Inferior parietal cortex (tissue), 1 donor: ENCODE data around the gene NTN3.
"Not testable (repeated sequence)": the region's sequence is repeated elsewhere in the genome, so short reads cannot be mapped to it uniquely, and the experiment has no call there.

Experiments
- DNase-seq: peaks from one replicate; pipeline ENCODE4 v3.0.0-alpha.2; 2016; ENCODE audit errors: extremely low spot score

The NTN3 gene

DNA sequence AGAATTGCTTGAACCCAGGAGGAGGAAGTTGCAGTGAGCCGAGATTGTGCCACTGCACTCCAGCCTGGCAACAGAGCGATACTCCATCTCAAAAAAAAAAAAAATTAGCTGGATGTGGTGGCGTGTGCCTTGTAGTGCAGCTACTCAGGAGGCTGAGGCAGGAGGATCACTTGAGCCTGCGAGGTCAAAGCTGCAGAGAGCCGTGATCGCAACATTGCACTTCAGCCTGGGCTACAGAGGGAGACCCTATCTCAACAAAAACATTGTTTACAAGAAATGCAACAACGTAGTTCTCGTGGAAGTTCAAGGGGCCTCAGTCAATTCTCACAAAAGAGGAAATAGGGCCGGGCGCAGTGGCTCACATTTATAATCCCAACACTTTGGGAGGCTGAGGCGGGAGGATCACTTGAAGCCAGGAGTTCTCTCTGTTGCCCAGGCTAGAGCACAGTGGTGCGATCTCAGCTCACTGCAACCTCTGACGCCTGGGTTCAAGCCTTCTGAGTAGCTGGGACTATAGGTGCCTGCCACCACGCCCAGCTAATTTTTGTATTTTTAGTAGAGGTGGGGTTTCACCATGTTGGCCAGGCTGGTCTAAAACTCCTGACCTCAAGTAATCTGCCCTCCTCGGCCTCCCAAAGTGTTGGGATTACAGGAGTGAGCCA is 29.8 kb upstream of the NTN3 start:
- not testable (repeated sequence) for DNase-seq

DNA sequence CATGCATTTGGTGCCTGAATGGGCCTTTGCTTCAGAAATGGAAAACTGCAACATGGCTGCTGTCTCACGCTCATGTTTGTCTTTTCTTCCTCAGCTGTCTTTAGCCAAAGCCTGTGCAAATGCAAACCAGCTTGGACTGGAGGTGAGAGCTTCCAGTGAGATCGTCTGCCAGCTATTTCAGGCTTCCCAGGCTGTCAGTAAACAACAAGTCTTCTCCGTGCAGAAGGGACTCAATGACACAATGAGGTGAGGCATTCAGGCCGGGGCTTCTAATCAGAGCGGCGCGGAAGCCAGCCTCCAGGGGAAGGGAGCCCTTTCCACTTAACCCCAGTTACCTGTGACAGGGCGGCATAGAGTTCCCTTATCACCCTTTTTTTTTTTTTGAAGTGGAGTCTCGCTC is 27.5 kb upstream of the NTN3 start:
- DNase-seq = no peak

DNA sequence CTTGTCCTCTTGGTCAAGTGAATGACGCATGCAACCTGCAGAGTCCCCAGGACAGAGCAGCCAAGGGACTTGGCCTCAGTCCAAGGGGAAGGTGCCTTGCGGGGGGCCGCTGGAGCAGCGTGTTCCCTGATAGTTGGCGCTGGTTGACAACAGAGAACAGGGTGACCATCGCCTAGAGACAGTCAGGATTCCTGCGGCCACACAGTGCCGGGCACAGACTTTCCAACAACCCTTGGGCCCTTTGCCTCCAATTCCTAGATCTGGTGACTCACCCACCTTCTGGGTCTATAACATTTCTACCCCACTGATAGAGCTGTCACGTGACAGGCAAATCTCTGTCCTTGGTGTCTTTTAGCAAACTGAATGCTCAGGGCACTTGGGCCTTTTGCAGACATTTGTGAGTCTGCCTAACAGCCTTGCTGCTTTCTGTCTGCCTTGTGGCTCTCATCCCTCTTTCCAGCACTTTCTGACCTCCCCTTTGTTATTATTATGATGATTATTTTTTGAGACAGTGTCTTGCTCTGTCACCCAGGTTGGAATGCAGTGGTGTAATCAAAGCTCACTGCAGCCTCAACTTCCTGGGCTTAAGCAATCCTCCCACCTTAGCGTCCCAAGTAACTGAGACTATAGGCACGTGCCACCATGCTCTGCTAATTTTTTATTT is 23.0 kb upstream of the NTN3 start:
- DNase-seq = no peak

DNA sequence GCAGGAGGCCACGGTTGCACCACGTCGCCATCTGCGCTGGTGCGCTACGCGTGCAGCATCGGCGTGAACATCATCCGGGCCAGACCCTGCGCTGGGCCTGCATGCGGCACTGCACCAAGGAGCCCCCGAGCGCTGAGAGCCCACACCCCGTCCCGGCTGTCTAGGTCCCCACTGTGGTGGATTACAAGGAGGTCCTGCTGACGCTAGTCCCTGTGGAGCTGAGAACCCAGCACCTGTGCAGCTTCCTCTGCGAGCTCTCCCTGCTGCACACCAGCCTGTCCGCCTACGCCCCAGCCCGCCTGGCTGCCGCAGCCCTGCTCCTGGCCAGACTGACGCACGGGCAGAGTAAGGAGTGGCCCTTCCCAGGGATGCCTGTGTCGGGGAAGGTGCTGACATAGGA is 22.0 kb upstream of the NTN3 start:
- no peak for DNase-seq

DNA sequence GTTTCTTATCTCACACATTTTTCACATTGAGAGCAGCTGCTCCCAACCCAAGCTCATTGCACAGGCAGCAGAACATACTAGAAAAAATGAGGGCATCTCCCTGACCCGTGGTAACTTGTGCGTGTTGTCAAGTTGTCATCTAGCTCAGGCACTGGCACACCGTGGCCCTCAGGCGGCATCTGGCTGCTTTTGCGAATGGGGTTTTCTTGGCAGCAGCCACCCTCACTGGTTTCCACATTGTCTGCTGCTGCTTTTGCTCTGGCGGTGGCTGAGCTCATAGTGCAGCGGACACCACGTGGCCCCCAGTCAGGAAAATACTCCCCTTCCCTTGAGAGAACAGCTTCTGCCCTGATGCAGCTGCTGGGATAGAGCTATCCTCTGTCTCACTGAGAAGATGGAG is 20.6 kb upstream of the NTN3 start:
- DNase-seq = peak; percentile 46

DNA sequence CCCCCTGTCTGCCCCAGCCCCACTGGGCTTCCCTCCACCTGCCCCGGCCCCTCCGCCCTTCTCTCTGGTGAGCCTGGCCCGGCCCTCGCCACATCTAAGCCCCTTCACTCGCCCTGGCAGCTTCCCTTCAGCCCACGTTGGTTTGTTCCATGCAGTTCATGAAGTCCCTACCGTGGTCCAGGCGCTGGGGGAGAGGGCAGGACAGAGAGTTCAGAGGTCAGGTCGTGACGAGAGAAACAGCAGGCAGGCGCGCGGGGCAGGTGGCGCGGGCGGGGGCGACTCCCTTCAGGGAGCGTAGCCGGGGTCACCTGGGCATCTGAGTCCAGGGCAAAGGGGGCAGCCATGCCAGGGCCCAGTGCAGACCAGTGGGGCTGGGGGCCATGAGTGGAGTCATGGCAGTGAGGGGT is 20.1 kb upstream of the NTN3 start:
- DNase-seq = no peak

DNA sequence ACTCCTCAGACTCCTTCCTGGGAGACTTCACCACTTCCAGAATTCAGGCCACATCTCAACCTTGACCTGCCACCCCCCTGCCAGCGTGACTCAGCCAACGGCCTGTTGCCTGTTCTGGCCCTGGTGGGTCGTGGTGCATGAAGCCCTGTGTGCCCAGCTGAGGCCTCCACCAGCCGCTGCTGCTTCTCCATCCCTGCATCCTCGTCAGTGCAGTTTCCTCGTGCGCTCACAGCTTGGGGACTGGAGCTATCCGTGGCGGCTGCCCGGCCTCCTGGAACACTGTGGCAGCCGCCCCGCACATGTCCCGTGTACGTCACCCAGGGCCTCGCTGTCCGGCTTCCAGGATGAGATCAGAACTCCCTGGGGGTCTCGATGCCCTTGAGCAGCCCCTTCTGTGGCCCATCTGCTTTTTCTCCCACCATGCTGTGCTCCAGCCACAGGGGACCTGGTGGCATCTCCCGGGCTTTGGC is 19.2 kb upstream of the NTN3 start:
- no peak for DNase-seq

DNA sequence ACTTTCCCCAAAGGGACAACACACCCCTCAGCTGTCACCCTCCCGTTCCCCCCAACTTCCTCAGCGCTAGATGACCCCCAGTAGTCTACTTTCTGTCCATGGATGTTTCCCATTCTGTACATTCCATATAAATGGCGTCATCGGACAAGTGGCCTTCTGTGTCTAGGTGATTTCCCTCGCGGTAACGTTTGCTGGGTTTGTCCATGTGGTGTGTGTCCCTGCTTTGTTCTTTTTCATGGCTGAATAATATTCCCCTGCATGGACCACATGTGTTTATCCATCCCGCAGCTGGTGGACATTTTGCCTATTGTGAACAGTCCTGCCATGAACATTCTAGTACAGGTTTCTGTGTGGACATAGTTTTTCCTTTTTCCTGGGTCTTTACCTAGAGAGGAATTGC is 18.4 kb upstream of the NTN3 start:
- DNase-seq = no peak

DNA sequence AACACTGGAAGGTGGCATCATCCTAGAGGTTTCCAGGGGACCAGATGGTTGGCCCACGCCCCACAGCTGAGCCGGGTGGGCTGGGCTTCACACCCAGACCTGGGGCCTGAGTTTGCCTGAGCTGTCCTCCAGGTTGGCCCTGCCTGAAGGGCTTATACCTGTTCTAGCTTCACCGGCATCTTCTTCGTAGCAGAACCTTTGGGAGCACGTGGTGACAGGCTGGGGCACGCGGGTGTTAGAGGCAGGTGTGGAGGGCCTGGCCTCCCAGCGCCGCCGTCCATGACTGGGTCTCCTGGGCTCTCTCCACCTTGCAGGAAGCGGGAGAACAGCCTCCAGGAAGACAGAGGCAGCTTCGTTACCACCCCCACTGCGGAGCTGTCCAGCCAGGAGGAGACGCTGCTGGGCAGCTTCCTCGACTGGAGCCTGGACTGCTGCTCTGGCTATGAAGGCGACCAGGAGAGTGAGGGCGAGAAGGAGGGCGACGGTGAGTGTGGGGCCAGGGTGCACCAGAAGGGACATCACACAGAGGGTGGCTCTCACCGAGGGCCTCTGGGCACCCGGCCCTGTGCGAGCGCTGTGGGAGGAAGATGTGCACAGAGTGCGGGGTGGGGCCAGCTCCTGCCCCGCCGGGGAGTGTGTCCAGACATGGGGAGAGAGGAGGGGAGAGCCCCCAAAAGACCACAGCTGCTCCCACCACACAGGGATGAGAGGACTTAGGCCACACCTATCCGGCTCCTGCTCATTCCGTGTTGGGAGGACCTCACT is 15.8 kb upstream of the NTN3 start:
- DNase-seq = no peak

DNA sequence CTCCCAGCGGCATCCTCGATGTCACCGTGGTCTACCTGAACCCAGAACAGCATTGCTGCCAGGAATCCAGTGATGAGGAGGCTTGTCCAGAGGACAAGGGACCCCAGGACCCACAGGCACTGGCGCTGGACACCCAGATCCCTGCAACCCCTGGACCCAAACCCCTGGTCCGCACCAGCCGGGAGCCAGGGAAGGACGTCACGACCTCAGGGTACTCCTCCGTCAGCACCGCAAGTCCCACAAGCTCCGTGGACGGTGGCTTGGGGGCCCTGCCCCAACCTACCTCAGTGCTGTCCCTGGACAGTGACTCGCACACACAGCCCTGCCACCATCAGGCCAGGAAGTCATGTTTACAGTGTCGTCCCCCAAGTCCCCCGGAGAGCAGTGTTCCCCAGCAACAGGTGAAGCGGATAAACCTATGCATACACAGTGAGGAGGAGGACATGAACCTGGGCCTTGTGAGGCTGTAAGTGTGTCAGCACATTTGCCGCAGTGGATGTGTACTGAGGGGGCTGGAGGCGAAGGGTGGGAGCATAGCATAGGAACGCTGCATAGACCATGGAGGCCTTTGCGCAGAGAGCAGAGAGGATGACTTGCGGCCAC is 14.4 kb upstream of the NTN3 start:
- DNase-seq = no peak

DNA sequence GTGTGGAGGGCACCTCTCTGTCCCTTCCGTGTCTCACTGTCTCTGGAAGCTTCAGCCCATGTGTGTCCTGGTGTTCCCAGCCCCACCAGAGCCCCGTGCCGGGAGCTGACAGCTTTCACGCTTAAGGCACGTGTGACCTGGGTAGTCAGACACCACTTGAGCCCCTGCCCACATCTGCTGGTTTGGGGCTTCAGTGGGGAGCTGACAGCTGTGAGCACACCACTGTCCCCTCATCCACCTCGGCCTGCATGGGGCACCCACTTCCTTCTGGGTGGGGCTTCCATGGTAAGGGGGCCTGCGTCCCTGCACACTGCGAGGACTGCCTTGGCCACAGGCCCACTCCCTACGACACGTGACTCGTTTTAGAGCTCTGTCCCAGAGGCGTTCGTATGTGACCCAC is 13.8 kb upstream of the NTN3 start:
- DNase-seq = no peak

DNA sequence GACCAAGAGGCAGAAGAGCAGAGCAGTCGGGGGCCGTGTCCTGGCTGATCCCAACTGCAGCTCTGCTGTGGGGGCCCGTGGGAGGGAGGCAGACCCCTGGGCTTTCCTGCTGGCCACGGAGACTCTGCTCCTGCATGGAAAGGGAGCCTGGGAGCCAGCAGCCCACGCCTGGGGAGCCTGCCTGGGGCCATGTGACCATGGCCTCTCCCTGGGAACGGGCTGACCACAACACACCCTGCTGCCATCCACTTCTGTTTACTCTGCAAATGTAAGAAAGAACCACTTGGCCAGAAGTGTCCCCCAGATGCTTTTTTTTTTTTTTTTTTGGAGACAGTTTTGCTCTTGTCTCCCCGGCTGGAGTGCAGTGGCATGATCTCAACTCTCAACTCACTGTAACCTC is 13.2 kb upstream of the NTN3 start:
- no peak for DNase-seq

DNA sequence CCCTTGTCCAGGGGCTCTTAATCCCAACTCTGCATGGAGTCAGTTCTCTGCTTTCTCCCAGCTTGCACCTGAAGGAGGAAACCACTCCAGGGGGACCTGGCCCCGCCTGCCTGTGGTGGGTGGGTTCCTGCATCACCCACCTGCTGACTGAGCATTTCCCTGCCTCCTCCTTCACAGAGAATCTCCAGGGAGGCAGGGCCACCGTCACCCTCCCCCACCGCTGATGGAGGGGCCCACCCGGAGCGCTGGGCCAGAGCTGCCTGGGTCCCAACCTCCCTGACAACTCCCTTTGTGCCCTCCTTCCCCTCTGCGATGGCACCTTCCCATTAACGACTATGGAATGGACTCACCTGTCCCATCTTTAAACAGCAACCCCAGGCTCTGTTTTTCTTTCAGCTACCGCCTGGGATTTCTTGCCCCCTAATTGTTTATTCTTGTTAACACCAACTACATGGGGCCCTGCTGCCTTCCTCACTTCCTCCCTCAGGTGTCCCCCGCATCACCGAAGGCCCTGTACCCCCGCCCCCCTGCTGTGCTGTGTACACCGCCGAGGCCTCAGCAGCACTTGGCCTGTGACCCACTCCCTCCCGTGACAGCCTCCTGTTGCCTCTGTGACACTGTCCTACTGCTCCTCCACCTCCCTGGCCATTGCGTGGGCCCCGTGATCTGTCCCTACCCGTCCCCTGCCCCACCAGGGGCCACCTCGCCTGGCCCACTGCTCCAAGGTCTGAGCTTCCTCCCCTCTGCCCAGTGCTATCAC is 12.0 kb upstream of the NTN3 start:
- no peak for DNase-seq

DNA sequence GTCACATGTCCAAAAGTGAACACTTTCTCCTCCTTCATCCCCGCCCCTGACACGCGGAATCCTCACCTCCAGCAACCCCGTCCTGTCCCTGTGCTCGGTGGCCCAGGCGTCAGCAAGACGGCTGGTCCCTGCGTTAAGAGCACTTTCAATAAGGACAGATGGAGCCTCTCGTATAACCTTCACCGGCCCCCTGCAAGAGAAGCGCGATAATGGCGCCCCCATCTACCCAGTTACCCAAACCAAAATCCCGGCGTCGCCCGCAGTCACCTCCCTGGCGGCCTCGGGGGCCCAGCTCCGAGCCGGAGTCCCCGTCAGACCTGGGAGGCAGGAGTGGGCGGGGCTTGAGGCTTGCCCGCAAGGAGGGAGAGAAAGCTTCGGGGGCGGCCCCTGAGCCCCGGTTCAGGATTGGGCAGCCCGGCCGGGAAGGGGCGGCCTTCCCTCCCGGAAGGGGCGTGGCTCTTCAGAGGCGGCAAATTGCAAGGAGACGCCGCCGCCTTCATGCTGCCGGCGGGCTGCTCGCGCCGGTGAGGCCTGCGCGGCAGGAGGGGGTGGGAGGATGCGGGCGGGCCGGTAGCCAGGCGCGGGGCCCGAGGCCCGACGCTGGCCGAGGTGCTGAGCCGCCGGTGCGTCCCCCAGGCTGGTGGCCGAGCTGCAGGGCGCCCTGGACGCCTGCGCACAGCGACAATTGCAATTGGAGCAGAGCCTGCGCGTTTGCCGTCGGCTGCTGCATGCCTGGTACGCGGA is 11.3 kb upstream of the NTN3 start, which contains the start of gene TEDC2:
TEDC2 (plus strand) TSS at position 463 of the 744 bp plus-strand sequence; CDS start at position 499, 36 bp downstream.
- peak; percentile 94 for DNase-seq

DNA sequence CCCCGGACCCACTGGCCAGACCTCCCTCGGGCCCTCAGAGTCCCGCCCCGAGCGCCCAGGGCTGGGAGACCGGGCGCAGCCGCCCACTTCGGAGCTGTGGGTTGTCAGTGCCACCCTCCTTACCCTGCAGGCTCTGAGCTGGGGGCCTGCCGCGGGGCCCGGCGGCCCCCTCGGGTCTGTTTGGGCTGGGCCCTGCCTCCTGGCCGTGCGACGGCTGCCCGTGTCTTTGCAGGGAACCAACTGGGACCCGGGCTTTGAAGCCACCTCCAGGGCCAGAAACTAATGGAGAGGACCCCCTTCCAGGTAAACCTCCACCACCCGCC is 10.7 kb upstream of the NTN3 start:
- DNase-seq = no peak

DNA sequence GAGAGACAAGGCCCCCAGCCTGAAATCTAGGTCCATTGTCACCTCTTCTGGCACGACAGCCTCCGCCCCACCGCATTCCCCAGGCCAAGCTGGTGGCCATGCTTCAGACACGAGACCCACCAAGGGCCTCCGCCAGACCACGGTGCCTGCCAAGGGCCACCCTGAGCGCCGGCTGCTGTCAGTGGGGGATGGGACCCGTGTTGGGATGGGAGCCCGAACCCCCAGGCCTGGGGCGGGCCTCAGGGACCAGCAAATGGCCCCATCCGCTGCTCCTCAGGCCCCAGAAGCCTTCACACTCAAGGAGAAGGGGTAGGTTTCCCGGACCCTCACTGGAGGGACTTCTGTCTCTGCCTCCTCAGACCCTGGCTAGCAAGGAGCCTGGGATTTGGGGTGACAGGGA is 10.2 kb upstream of the NTN3 start:
- no peak for DNase-seq

DNA sequence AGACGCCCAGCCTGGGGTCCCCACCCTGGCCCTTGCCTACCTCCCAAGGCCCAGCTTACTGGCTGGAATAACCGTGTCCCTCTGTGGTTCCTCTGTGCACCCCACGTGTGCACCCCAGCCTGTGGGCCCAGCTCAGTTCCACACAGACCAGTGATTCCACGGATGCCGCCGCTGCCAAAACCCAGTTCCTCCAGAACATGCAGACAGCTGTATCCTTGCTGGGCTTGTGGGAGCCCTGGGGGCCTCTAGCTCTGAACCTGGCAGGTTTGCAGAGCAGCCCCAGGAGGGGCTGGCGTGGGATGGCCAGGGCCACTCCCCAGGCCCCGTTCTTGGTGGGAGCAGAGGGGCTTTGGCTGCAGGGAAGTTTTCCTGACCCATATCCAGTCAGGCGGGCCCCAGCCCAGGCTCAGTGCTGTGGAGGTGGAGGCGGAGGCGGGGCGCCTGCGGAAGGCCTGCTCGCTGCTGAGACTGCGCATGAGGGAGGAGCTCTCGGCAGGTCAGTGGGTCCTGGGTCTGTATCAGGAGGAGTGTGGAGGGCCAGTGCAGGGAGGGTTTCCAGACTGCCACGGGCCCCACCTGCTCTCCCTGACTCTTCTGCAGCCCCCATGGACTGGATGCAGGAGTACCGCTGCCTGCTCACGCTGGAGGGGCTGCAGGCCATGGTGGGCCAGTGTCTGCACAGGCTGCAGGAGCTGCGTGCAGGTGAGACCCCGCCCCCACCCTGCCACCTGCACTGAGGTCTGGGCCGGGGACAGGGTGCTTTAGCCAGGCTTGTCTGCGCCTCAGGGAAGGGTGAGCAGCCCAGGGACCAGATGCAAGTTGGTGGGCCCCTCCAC is 8.8 kb upstream of the NTN3 start:
- no peak for DNase-seq

DNA sequence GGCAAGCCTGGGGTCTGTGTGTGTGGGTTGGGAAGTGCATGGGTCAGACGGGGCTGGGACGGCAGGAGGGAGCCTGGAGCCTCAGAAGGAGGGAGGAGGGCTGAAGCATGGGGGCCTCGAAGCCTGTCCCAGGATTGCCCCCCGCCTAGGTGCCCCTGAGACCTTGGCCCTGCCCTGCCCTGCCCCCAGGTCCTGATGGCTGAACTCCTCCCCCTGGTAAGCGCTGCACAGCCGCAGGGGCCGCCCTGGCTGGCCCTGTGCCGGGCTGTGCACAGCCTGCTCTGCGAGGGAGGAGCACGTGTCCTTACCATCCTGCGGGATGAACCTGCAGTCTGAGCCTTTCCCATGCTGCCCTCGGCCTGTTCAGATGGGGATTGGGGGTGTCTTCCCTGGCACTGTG is 6.8 kb upstream of the NTN3 start:
- DNase-seq = no peak

DNA sequence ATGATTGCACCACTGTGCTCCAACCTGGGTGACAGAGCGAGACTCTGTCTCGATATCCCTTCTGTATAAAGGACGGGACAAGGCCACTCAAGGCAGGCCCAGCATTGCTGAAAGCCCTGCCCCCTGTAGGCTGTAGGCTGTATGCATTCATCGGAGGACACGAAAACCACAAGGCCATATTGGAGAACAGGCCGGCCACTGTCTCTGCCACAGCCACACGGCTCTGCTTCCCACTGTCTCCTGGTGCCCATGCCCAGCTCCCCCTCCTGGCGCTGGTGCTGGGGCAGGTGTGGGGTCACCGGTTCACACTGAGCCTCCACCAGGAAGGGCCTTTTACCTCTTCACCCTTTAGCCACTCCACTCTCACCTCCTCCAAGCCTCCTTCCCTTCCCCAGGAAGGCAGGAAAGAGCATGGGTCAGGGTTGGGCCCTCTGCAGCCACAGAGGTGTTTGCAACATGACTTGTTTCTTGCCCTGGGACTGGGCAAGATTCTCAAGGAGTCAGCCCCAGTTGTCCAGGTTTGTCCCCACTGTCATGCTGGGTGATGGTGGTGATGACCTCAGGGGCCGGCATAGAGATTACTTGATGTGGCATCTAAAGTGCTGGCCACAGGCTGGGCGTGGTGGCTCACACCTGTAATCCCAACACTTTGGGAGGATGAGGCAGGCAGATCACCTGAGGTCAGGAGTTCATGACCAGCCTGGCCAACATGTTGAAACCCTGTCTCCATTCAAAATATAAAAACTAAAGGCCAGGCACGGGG is 5.3 kb upstream of the NTN3 start:
- DNase-seq = no peak
